B cell (primary cell): ENCODE data around the gene SSR3. TPM values are rescaled to one million over a fixed set of nuclear protein-coding genes. Genes with fewer than 3 reads are reported as not detected.
"Not testable (repeated sequence)": the region's sequence is repeated elsewhere in the genome, so short reads cannot be mapped to it uniquely, and the experiment has no call there.

ENCODE experiments used
- ATAC-seq: fragments of 200-7000 bp; cut with Tn5 transposase; one replicate; pipeline ENCODE4 v1.10.0; 2021; ENCODE audit warnings: low read depth, mild to moderate bottlenecking, moderate number of reproducible peaks, moderate library complexity
- CTCF ChIA-PET: fragments of 350-600 bp; sonication (Branson Sonifier 250); formaldehyde crosslinking; loops from one replicate; lab custom pipeline; 2021; ENCODE audit warnings: antibody characterized with exemption, inconsistent platforms; lab: Charles Lee
- POLR2A ChIA-PET: fragments of 350-600 bp; sonication (Branson Sonifier 250); formaldehyde crosslinking; loops from one replicate; lab custom pipeline; 2021; ENCODE audit warnings: antibody characterized with exemption; lab: Charles Lee
- DNase-seq: peaks from one replicate; pipeline ENCODE4 v3.0.0; 2013
- H2AFZ ChIP-seq: 2 replicates; pipeline ENCODE4 v1.6.1; 2012; ENCODE audit warnings: mild to moderate bottlenecking, low read depth, low read length; ENCODE audit not compliant: insufficient read depth, poor library complexity, severe bottlenecking
- H3K27ac ChIP-seq, 2 donors: 1 replicate in 1 of 2; 2 replicates in 1 of 2; pipeline ENCODE4 v1.5.1; 2012 to 2013; ENCODE audit warnings: low read length in 2 of 2, mild to moderate bottlenecking in 2 of 2, moderate library complexity in 1 of 2
- H3K27me3 ChIP-seq, 4 experiments: fragments of 200-600 bp in 1 of 4; sonication (generic) in 1 of 4; replicated peaks in 1 of 4; 1 replicate in 2 of 4; 2 replicates in 2 of 4; pipeline versions ENCODE4 v1.6.1 to v1.7.0; 2013 to 2016; ENCODE audit warnings: low read length in 3 of 4, mild to moderate bottlenecking in 2 of 4, mixed read lengths in 1 of 4, moderate library complexity in 1 of 4; ENCODE audit not compliant: insufficient read depth in 4 of 4, control insufficient read depth in 3 of 4; ENCODE audit errors: control extremely low read depth in 1 of 4
- H3K36me3 ChIP-seq, 2 experiments: replicated peaks in 1 of 2; 1 replicate in 1 of 2; 2 replicates in 1 of 2; pipeline versions ENCODE4 v1.6.1 to v1.7.1; 2013; ENCODE audit warnings: low read length in 1 of 2; ENCODE audit not compliant: insufficient read depth in 2 of 2, control insufficient read depth in 1 of 2; ENCODE audit errors: control extremely low read depth in 1 of 2, extremely low read depth in 1 of 2
- H3K4me1 ChIP-seq, 2 donors: fragments of 200-600 bp in 1 of 2; sonication (generic) in 1 of 2; 1 replicate in 1 of 2; 2 replicates in 1 of 2; pipeline versions ENCODE4 v1.5.1 to v1.6.1; 2013 to 2017; ENCODE audit warnings: low read length in 2 of 2; ENCODE audit not compliant: control insufficient read depth in 2 of 2, insufficient read depth in 2 of 2
- H3K4me2 ChIP-seq: replicated peaks from 2 replicates; pipeline ENCODE3; 2012; ENCODE audit warnings: mild to moderate bottlenecking, low read depth, low read length; ENCODE audit not compliant: poor library complexity, severe bottlenecking
- H3K4me3 ChIP-seq, 5 experiments: fragments of 200-600 bp in 1 of 5; sonication (generic) in 1 of 5; 1 replicate in 3 of 5; 2 replicates in 2 of 5; pipeline versions ENCODE4 v1.5.1 to v1.7.0; 2011 to 2016; ENCODE audit warnings: low read length in 4 of 5, mild to moderate bottlenecking in 4 of 5, low read depth in 2 of 5, control low read depth in 1 of 5, moderate library complexity in 1 of 5; ENCODE audit not compliant: insufficient read depth in 1 of 5; ENCODE audit errors: control extremely low read depth in 1 of 5, extremely low read depth in 1 of 5
- H3K79me2 ChIP-seq: fragments of 200-600 bp; sonication (generic); one replicate; pipeline ENCODE4 v1.6.0; 2016; ENCODE audit warnings: low read length; ENCODE audit not compliant: control insufficient read depth, insufficient read depth
- H3K9ac ChIP-seq: fragments of 200-600 bp; sonication (generic); 2 replicates; pipeline ENCODE4 v1.6.1; 2017; ENCODE audit warnings: mild to moderate bottlenecking, low read length, moderate library complexity
- H3K9me3 ChIP-seq, 3 donors: one replicate each; pipeline versions ENCODE4 v1.6.1 to v1.7.1; 2013; ENCODE audit warnings: low read length in 2 of 3; ENCODE audit not compliant: control insufficient read depth in 2 of 3, insufficient read depth in 1 of 3; ENCODE audit errors: control extremely low read depth in 1 of 3
- H4K20me1 ChIP-seq: 2 replicates; pipeline ENCODE4 v1.6.0; 2012; ENCODE audit warnings: mild to moderate bottlenecking, low read length; ENCODE audit not compliant: insufficient read depth, control insufficient read depth, poor library complexity, severe bottlenecking
- H3K27ac Mint-ChIP-seq: one replicate; pipeline ENCODE4 v1.8.0; 2021; ENCODE audit warnings: mixed read lengths
- H3K27me3 Mint-ChIP-seq: one replicate; pipeline ENCODE4 v1.8.0; 2021; ENCODE audit warnings: mixed read lengths
- H3K4me1 Mint-ChIP-seq: one replicate; pipeline ENCODE4 v1.8.0; 2021; ENCODE audit warnings: mixed read lengths
- H3K4me3 Mint-ChIP-seq: one replicate; pipeline ENCODE4 v1.8.0; 2021; ENCODE audit warnings: mixed read lengths
- H3K9me3 Mint-ChIP-seq: one replicate; pipeline ENCODE4 v1.8.0; 2022; ENCODE audit warnings: mixed read lengths; ENCODE audit not compliant: insufficient read depth
- CTCF ChIP-seq: fragments of 200-600 bp; IDR thresholded peaks from one replicate; pipeline ENCODE4 v1.8.0; 2022; ENCODE audit warnings: antibody characterized with exemption, mild to moderate bottlenecking
- EZH2 ChIP-seq: IDR thresholded peaks from 2 replicates; pipeline ENCODE4 v1.6.1; 2012; ENCODE audit warnings: borderline replicate concordance, low read depth, mild to moderate bottlenecking, moderate library complexity, low read length; ENCODE audit not compliant: insufficient read depth, poor library complexity, severe bottlenecking
- WGBS: methylation state at CpG from one replicate; pipeline ENCODE4 v1.1.5; 2013; ENCODE audit warnings: missing lambda C conversion rate; ENCODE audit not compliant: insufficient coverage; 5-methylcytosine and 5-hydroxymethylcytosine counted together
- intact Hi-C: fragments of 100-400 bp; cut with micrococcal nuclease; formaldehyde crosslinking; loops from one replicate; pipeline ENCODE4 v1.10.0; 2022
- polyA plus RNA-seq: library from polyadenylated mRNA; depleted of rRNA; stranded (reverse); fragments of >200 nt; gene quantifications from 2 replicates; pipeline ENCODE4 v1.2.3, GENCODE V29; 2012
- total RNA-seq, 2 donors: library from RNA; stranded (reverse); fragments of 120-200 nt in 1 of 2; gene quantifications; 1 replicate in 1 of 2; 2 replicates in 1 of 2; pipeline versions ENCODE4 v1.2.3 to v1.2.4, GENCODE V29; 2013 to 2022

The SSR3 gene
- total and polyA plus RNA-seq, 2 donors (not counting 1 experiment from before 2014, with no cell fraction given): 17.5 to 69.2 TPM

GRCh38 chr3:156563900-156564682, 9.2 kb upstream of the SSR3 start:
- H3K27me3 Mint-ChIP-seq: peaks cover 8% of the 10 kb centered on the region
- intact Hi-C loops: no loop called here
- POLR2A ChIA-PET: interaction anchor here (0.6 kb wide), 1 partner anchor 9 kb away, joined by 3 read pairs; the partner anchor contains the start of gene SSR3
- H3K79me2 ChIP-seq: no peaks in the 10 kb centered on the region
- H3K4me2 ChIP-seq: no peak overlapping the region
- H3K9me3 Mint-ChIP-seq: no peaks in the 10 kb centered on the region
- H3K9me3 ChIP-seq: no peaks in the 10 kb centered on the region
- ATAC-seq: no peak
- no peak overlapping the region for H3K4me3 Mint-ChIP-seq
- no peak for TF ChIP-seq CTCF
- no peak for TF ChIP-seq EZH2
- no peak overlapping the region for H3K27ac ChIP-seq
- H2AFZ ChIP-seq: no peak overlapping the region
- H3K4me1 Mint-ChIP-seq: peaks cover 3% of the 10 kb centered on the region
- peaks cover 0 to 6% (median 3%) of the 10 kb centered on the region in 4 experiments for H3K27me3 ChIP-seq
- no peak overlapping the region for H3K27ac Mint-ChIP-seq
- no peak overlapping the region for H3K4me3 ChIP-seq
- H3K4me1 ChIP-seq: peaks cover 0 to 1% of the 10 kb centered on the region in 2 donors
- CTCF ChIA-PET: no interaction called here
- WGBS: no CpG with 5 or more reads among the region's 1 CpG
- H3K36me3 ChIP-seq: no peaks in the 10 kb centered on the region
- no peak for DNase-seq
- H3K9ac ChIP-seq: no peak overlapping the region
- no peaks in the 10 kb centered on the region for H4K20me1 ChIP-seq

GRCh38 chr3:156562486-156562885, 7.6 kb upstream of the SSR3 start:
- H3K27me3 ChIP-seq, H3K9ac ChIP-seq, H3K4me3 Mint-ChIP-seq, H3K4me1 ChIP-seq, H4K20me1 ChIP-seq, H3K27ac Mint-ChIP-seq, H3K27ac ChIP-seq, H3K27me3 Mint-ChIP-seq, POLR2A ChIA-PET, H3K4me3 ChIP-seq, CTCF ChIA-PET, H3K9me3 Mint-ChIP-seq, ATAC-seq, H3K9me3 ChIP-seq, H3K36me3 ChIP-seq, H3K4me1 Mint-ChIP-seq, H2AFZ ChIP-seq, H3K4me2 ChIP-seq, DNase-seq, intact Hi-C loops, H3K79me2 ChIP-seq: not testable (repeated sequence)
- 95% methylated on average over 3 of the region's 8 CpGs for WGBS
